Neural progenitor cell (in vitro differentiated cells): Measurements from ENCODE around the gene CAMKMT. TPM values are rescaled to one million over a fixed set of nuclear protein-coding genes. Genes with fewer than 3 reads are reported as not detected.

Source experiments
- DNase-seq: peaks from one replicate; pipeline ENCODE4 v3.0.0-alpha.2; 2016; ENCODE audit warnings: low spot score
- H2AFZ ChIP-seq: fragments of 200-600 bp; sonication (generic); replicated peaks from 2 replicates; pipeline ENCODE4 v1.6.1; 2016; ENCODE audit warnings: antibody characterized with exemption
- H3F3A ChIP-seq: fragments of 200-600 bp; sonication (generic); 2 replicates; pipeline ENCODE4 v1.6.1; 2016; ENCODE audit warnings: antibody characterized with exemption, low read depth
- H3K27ac ChIP-seq: fragments of 200-600 bp; sonication (generic); 2 replicates; pipeline ENCODE4 v1.5.1; 2016; ENCODE audit warnings: mild to moderate bottlenecking
- H3K27me3 ChIP-seq: fragments of 200-600 bp; sonication (generic); 2 replicates; pipeline ENCODE4 v1.6.1; 2016; ENCODE audit warnings: mild to moderate bottlenecking, moderate library complexity
- H3K36me3 ChIP-seq: fragments of 200-600 bp; sonication (generic); 2 replicates; pipeline ENCODE4 v1.5.1; 2016
- H3K4me1 ChIP-seq: fragments of 200-600 bp; sonication (generic); 2 replicates; pipeline ENCODE4 v1.6.1; 2016; ENCODE audit warnings: mixed run types
- H3K4me2 ChIP-seq: fragments of 200-600 bp; sonication (generic); 2 replicates; pipeline ENCODE4 v1.6.1; 2016
- H3K4me3 ChIP-seq: fragments of 200-600 bp; sonication (generic); 2 replicates; pipeline ENCODE4 v1.5.1; 2016
- H3K79me2 ChIP-seq: fragments of 200-600 bp; sonication (generic); 2 replicates; pipeline ENCODE4 v1.6.1; 2016; ENCODE audit warnings: low read depth
- H3K9ac ChIP-seq: fragments of 200-600 bp; sonication (generic); 2 replicates; pipeline ENCODE4 v1.6.1; 2016
- H3K9me3 ChIP-seq: fragments of 200-600 bp; sonication (generic); 2 replicates; pipeline ENCODE4 v1.5.1; 2016; ENCODE audit warnings: low read depth
- H4K20me1 ChIP-seq: fragments of 200-600 bp; sonication (generic); 2 replicates; pipeline ENCODE4 v1.6.1; 2016; ENCODE audit warnings: low read depth
- H3K27ac Mint-ChIP-seq: 3 replicates; pipeline ENCODE4 v1.8.0; 2021; ENCODE audit warnings: mixed read lengths
- H3K27me3 Mint-ChIP-seq: 2 replicates; pipeline ENCODE4 v1.8.0; 2022; ENCODE audit warnings: low read depth, mild to moderate bottlenecking, inconsistent platforms, moderate library complexity, mixed read lengths; ENCODE audit not compliant: insufficient read depth
- H3K36me3 Mint-ChIP-seq: 3 replicates; pipeline ENCODE4 v1.8.0; 2021; ENCODE audit warnings: mixed read lengths
- H3K4me1 Mint-ChIP-seq: 3 replicates; pipeline ENCODE4 v1.8.0; 2021; ENCODE audit warnings: mixed read lengths
- H3K4me3 Mint-ChIP-seq: 3 replicates; pipeline ENCODE4 v1.8.0; 2021; ENCODE audit warnings: mild to moderate bottlenecking, moderate library complexity, mixed read lengths
- H3K9me3 Mint-ChIP-seq: 3 replicates; pipeline ENCODE4 v1.8.0; 2020; ENCODE audit warnings: mixed read lengths
- CTCF ChIP-seq: fragments of 200-600 bp; sonication (generic); IDR thresholded peaks from 2 replicates; pipeline ENCODE4 v1.5.1; 2017; ENCODE audit warnings: antibody characterized with exemption, mild to moderate bottlenecking
- EZH2 ChIP-seq: fragments of 200-600 bp; sonication (generic); IDR thresholded peaks from 2 replicates; pipeline ENCODE4 v1.6.1; 2017; ENCODE audit warnings: antibody characterized with exemption, mild to moderate bottlenecking, moderate library complexity
- EZH2phosphoT487 ChIP-seq: fragments of 200-600 bp; sonication (generic); IDR thresholded peaks from 2 replicates; pipeline ENCODE4 v1.6.1; 2017; ENCODE audit warnings: antibody characterized with exemption
- total RNA-seq: library from RNA; depleted of rRNA; stranded (reverse); fragments of >200 nt; gene quantifications from 2 replicates; pipeline ENCODE4 v1.2.3, GENCODE V29; 2015; ENCODE audit warnings: low replicate concordance

CAMKMT gene
- total RNA-seq, 1 donor from 2014 or later = 28.5 TPM

GRCh38 chr2:44351676-44352075 lies 10.1 kb upstream of the CAMKMT start:
- Histone ChIP-seq H2AFZ (no peak overlapping the region), H3K9me3 (no peaks in the 10 kb centered on the region), H3F3A (peaks cover 14% of the 10 kb centered on the region), H3K36me3 (no peaks in the 10 kb centered on the region), H3K9ac (no peak overlapping the region), H3K4me2 (no peak overlapping the region), H3K27ac (no peak overlapping the region), H3K4me1 (peaks cover 13% of the 10 kb centered on the region), H4K20me1 (peaks cover 17% of the 10 kb centered on the region), H3K27me3 (no peaks in the 10 kb centered on the region), H3K79me2 (peaks cover 25% of the 10 kb centered on the region), H3K4me3 (no peak overlapping the region)
- H3K4me1 Mint-ChIP-seq = peaks cover 6% of the 10 kb centered on the region
- H3K27ac Mint-ChIP-seq = no peak overlapping the region
- DNase-seq = no peak
- H3K36me3 Mint-ChIP-seq = peaks cover 3% of the 10 kb centered on the region
- H3K9me3 Mint-ChIP-seq = no peaks in the 10 kb centered on the region
- TF ChIP-seq CTCF (no peak), EZH2 (no peak), EZH2phosphoT487 (no peak)
- no peaks in the 10 kb centered on the region for H3K27me3 Mint-ChIP-seq
- no peak overlapping the region for H3K4me3 Mint-ChIP-seq

GRCh38 chr2:44352510-44352909 lies 9.2 kb upstream of the CAMKMT start:
- Mint-ChIP-seq H3K27me3 (no peaks in the 10 kb centered on the region), H3K27ac (no peak overlapping the region), H3K4me1 (peaks cover 6% of the 10 kb centered on the region), H3K36me3 (peaks cover 3% of the 10 kb centered on the region), H3K4me3 (no peak overlapping the region), H3K9me3 (no peaks in the 10 kb centered on the region)
- Histone ChIP-seq H3K9me3 (no peaks in the 10 kb centered on the region), H3K27me3 (no peaks in the 10 kb centered on the region), H3F3A (peaks cover 14% of the 10 kb centered on the region), H3K4me3 (no peak overlapping the region), H3K4me2 (no peak overlapping the region), H4K20me1 (peaks cover 17% of the 10 kb centered on the region), H3K36me3 (no peaks in the 10 kb centered on the region), H3K27ac (no peak overlapping the region), H2AFZ (no peak overlapping the region), H3K79me2 (peaks cover 28% of the 10 kb centered on the region), H3K4me1 (peaks cover 13% of the 10 kb centered on the region), H3K9ac (no peak overlapping the region)
- TF ChIP-seq EZH2phosphoT487 (no peak), CTCF (no peak), EZH2 (no peak)
- no peak for DNase-seq

- DNase-seq = no peak
Observed at GRCh38 chr2:44354761-44355160, 7.0 kb upstream of the CAMKMT start.

More at GRCh38 chr2:44354761-44355160, 7.0 kb upstream of the CAMKMT start:
- Histone ChIP-seq H3K27ac (no peak overlapping the region), H3K4me1 (peaks cover 14% of the 10 kb centered on the region), H3K36me3 (no peaks in the 10 kb centered on the region), H3K9me3 (no peaks in the 10 kb centered on the region), H3K27me3 (no peaks in the 10 kb centered on the region), H4K20me1 (peaks cover 17% of the 10 kb centered on the region), H3K4me2 (no peak overlapping the region), H3K9ac (no peak overlapping the region), H2AFZ (no peak overlapping the region), H3K4me3 (no peak overlapping the region), H3K79me2 (peaks cover 40% of the 10 kb centered on the region), H3F3A (peaks cover 14% of the 10 kb centered on the region)
- TF ChIP-seq EZH2 = no peak
- no peak for TF ChIP-seq CTCF
- no peak for TF ChIP-seq EZH2phosphoT487
- H3K4me1 Mint-ChIP-seq = peaks cover 13% of the 10 kb centered on the region
- no peaks in the 10 kb centered on the region for H3K9me3 Mint-ChIP-seq
- peaks cover 3% of the 10 kb centered on the region for H3K36me3 Mint-ChIP-seq
- no peaks in the 10 kb centered on the region for H3K27me3 Mint-ChIP-seq
- no peak overlapping the region for H3K4me3 Mint-ChIP-seq
- no peak overlapping the region for H3K27ac Mint-ChIP-seq
